ENCODE data around the gene CPVL. TPM values are rescaled to one million over a fixed set of nuclear protein-coding genes. Genes with fewer than 3 reads are reported as not detected.

Gene CPVL
- total RNA-seq, 1 donor from 2014 or later: 0.51 TPM

Other genes starting within 250 kb of the CPVL start
- gene TRIL, start 188.2 kb downstream of the CPVL start, total RNA-seq: 18.6 and 29.6 TPM in 2 replicates
- 0.63 and 0.90 TPM in 2 replicates for gene CHN2, start 48.2 kb upstream of the CPVL start, total RNA-seq

All from dermis microvascular lymphatic vessel endothelial cell (primary cell).